ENCODE results near the gene SCUBE1. TPM values are rescaled to one million over a fixed set of nuclear protein-coding genes. Genes with fewer than 3 reads are reported as not detected.

Gene SCUBE1
- total and polyA plus RNA-seq, 2 donors (not counting 3 experiments of a cell fraction or from before 2014, with no cell fraction given), result 0.07 TPM; not detected in 1

GRCh38 chr22:43344520-43344787 is 1.3 kb upstream of the SCUBE1 start:
- Histone ChIP-seq H3K4me2 (ENCODE audit: insufficient read depth, low read length) (no peak overlapping the region), H3K27me3 (ENCODE audit: control insufficient read depth in 2 of 2, insufficient read depth in 2 of 2, low read length in 2 of 2) (peaks cover 25 to 31% of the 10 kb centered on the region in 2 experiments), H3K79me2 (ENCODE audit: control insufficient read depth, insufficient read depth, low read length) (no peaks in the 10 kb centered on the region), H4K20me1 (replicated peaks; ENCODE audit: control insufficient read depth, extremely low read depth, insufficient read depth, low read length) (no peaks in the 10 kb centered on the region), H3K9me3 (replicated peaks; ENCODE audit: control insufficient read depth, insufficient read depth, low read length) (no peaks in the 10 kb centered on the region), H3K4me1 (ENCODE audit: control insufficient read depth, extremely low read depth, insufficient read depth, low read length) (no peaks in the 10 kb centered on the region), H3K4me3 (replicated peaks in 1 of 3; ENCODE audit: insufficient read depth in 1 of 3, low read depth in 1 of 3, low read length in 3 of 3) (no peak overlapping the region), H3K36me3 (ENCODE audit: control insufficient read depth in 2 of 2, extremely low read depth in 1 of 2, insufficient read depth in 2 of 2, low read length in 2 of 2) (no peaks in the 10 kb centered on the region), H2AFZ (ENCODE audit: low read depth, low read length) (no peak overlapping the region), H3K9ac (replicated peaks; ENCODE audit: extremely low read depth, insufficient read depth, low read length) (no peak overlapping the region), H3K27ac (ENCODE audit: insufficient read depth, low read depth, low read length) (no peak overlapping the region), H3K9me1 (replicated peaks; ENCODE audit: control insufficient read depth, extremely low read depth, insufficient read depth, low read length) (no peaks in the 10 kb centered on the region)
- intact Hi-C loops (cut with micrococcal nuclease), result no loop called here
- no peak for DNase-seq (ENCODE audit: low read depth, low spot score)
- TF ChIP-seq CTCF (IDR thresholded peaks at IDR 0.05; ENCODE audit: extremely low read depth in 1 of 2, insufficient read depth in 1 of 2, low read depth in 1 of 2, low read length in 2 of 2) (no peak), MAX (IDR thresholded peaks at IDR 0.05; ENCODE audit: insufficient read depth, insufficient read length) (no peak), JUN (IDR thresholded peaks at IDR 0.05; ENCODE audit: borderline replicate concordance, insufficient read depth, insufficient read length, low read depth) (no peak), POLR2AphosphoS5 (IDR thresholded peaks at IDR 0.05; ENCODE audit: insufficient read depth, low read depth, low read length) (no peak), FOS (IDR thresholded peaks at IDR 0.05; ENCODE audit: borderline replicate concordance, insufficient read depth, low read length) (no peak), GATA2 (IDR thresholded peaks at IDR 0.05; ENCODE audit: insufficient read depth, insufficient read length, low read depth, low read length) (no peak), POLR2A (IDR thresholded peaks at IDR 0.05; ENCODE audit: low read depth, low read length) (no peak), MYC (IDR thresholded peaks at IDR 0.05; ENCODE audit: low read depth, low read length) (no peak), EZH2 (IDR thresholded peaks at IDR 0.05; ENCODE audit: borderline replicate concordance, low read depth, low read length, severe bottlenecking) (no peak)
- POLR2A ChIA-PET, result interaction anchor here (0.6 kb wide), 1 partner anchor 14 kb away, joined by 4 read pairs; no protein-coding TSS in a partner anchor
- dilution Hi-C loops (cut with MboI; ENCODE audit: extremely low pct_ligation_motif_present, low sequenced_read_pairs), result no loop called here
- no peak for FAIRE-seq
- CTCF ChIA-PET, result interaction anchor here (0.9 to 5.6 kb wide), 6 partner anchors 16 to 116 kb away, joined by 3 to 334 read pairs (median 16); no protein-coding TSS in a partner anchor
- no TSS peak for BruUV-seq (replicated peaks)

Data from endothelial cell of umbilical vein (primary cell).